Measurements from ENCODE around the gene ODF4.
"Not testable (repeated sequence)": the region's sequence is repeated elsewhere in the genome, so short reads cannot be mapped to it uniquely, and the experiment has no call there.

DNA sequence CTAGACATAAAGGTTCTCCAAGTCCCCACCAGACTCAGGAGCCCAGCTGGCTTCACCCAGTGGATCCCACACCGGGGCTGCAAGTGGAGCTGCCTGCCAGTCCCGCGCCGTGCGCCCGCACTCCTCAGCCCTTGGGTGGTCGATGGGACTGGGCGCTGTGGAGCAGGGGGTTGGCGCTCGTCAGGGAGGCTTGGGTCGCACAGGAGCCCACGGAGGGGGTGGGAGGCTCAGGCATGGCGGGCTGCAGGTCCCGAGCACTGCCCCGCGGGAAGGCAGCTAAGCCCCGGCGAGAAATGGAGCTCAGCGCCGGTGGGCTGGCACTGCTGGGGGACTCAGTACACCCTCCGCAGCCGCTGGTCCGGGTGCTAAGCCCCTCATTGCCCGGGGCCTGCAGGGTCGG lies 7.4 kb downstream of the ODF4 start:
- TF ChIP-seq, protein P1, sequence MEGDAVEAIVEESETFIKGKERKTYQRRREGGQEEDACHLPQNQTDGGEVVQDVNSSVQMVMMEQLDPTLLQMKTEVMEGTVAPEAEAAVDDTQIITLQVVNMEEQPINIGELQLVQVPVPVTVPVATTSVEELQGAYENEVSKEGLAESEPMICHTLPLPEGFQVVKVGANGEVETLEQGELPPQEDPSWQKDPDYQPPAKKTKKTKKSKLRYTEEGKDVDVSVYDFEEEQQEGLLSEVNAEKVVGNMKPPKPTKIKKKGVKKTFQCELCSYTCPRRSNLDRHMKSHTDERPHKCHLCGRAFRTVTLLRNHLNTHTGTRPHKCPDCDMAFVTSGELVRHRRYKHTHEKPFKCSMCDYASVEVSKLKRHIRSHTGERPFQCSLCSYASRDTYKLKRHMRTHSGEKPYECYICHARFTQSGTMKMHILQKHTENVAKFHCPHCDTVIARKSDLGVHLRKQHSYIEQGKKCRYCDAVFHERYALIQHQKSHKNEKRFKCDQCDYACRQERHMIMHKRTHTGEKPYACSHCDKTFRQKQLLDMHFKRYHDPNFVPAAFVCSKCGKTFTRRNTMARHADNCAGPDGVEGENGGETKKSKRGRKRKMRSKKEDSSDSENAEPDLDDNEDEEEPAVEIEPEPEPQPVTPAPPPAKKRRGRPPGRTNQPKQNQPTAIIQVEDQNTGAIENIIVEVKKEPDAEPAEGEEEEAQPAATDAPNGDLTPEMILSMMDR (conservative IDR thresholded peaks at IDR 0.05): not testable (repeated sequence)
- TF ChIP-seq EZH2 (IDR thresholded peaks at IDR 0.05; ENCODE audit: low read depth): not testable (repeated sequence)

Data from PC-9 (cell line).